Colon (tissue), 2 donors: Measurements from ENCODE around the gene ALG12.

Source experiments
- FAIRE-seq: peaks from 2 replicates; lab custom pipeline; 2012; peaks lifted over from hg19 to GRCh38; lab: Jason Lieb, UNC
- donor health status: control.
- donor health status: control.

The ALG12 gene

DNA sequence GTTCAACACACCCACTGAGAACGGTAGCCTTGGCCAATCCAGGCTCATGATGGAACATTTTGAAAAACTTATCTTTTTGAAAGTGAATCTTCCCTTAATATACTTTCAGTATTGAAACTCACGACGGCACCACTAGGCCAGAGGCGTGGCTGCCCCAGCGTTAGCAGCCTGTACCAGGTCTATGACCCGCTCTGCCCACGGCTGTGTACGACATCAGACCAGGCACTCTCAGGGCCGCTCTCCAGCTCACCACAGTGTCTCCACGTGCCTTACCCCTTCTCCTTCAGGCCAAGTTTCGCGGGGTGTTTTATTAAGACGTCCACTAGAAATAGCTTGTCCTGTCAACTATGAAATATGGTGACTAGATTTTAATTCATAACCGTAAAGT, 31.2 kb downstream of the ALG12 start:
- FAIRE-seq, result no peak

DNA sequence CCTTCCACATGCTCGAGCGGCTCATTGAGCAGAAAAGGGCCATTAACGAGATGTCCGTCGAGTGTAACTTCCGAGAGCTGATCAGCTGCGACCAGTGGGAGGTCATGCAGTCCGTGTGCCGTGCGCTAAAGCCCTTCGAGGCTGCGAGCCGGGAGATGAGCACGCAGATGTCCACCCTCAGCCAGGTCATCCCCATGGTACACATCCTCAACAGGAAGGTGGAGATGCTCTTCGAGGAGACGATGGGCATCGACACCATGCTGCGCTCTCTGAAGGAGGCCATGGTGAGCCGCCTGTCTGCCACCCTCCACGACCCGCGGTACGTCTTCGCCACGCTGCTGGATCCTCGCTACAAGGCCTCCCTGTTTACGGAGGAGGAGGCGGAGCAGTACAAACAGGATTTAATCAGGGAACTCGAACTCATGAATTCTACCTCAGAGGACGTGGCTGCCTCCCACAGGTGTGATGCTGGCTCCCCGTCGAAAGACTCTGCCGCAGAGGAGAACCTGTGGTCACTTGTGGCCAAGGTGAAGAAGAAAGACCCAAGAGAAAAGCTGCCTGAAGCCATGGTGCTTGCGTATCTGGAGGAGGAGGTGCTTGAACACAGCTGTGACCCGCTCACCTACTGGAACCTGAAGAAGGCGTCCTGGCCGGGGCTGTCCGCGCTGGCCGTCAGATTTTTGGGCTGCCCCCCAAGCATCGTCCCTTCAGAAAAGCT, 31.7 kb downstream of the ALG12 start:
- no peak for FAIRE-seq

DNA sequence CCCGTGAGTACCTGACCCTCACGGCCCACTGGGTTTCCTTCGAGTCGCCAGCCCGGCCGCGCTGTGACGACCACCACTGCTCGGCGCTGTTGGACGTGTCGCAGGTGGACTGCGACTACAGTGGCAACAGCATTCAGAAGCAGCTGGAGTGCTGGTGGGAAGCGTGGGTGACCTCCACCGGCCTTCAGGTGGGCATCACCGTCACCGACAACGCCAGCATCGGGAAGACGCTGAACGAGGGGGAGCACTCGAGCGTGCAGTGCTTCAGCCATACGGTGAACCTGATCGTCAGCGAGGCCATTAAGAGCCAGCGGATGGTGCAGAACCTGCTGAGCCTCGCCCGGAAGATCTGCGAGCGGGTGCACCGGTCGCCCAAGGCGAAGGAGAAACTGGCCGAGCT, 32.4 kb downstream of the ALG12 start:
- no peak for FAIRE-seq

DNA sequence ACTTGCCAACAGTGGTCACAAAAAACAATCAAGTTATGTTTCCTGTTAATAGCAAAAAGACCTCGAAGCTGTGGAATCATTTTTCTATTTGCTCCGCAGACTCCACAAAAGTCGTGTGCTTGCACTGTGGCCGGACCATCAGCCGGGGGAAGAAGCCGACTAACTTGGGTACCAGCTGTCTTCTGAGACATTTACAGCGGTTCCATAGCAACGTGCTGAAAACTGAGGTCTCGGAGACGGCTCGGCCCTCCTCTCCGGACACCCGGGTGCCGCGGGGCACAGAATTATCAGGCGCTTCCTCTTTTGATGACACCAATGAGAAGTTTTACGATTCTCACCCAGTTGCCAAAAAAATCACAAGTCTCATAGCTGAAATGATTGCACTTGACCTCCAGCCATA, 33.0 kb downstream of the ALG12 start:
- FAIRE-seq, result no peak

DNA sequence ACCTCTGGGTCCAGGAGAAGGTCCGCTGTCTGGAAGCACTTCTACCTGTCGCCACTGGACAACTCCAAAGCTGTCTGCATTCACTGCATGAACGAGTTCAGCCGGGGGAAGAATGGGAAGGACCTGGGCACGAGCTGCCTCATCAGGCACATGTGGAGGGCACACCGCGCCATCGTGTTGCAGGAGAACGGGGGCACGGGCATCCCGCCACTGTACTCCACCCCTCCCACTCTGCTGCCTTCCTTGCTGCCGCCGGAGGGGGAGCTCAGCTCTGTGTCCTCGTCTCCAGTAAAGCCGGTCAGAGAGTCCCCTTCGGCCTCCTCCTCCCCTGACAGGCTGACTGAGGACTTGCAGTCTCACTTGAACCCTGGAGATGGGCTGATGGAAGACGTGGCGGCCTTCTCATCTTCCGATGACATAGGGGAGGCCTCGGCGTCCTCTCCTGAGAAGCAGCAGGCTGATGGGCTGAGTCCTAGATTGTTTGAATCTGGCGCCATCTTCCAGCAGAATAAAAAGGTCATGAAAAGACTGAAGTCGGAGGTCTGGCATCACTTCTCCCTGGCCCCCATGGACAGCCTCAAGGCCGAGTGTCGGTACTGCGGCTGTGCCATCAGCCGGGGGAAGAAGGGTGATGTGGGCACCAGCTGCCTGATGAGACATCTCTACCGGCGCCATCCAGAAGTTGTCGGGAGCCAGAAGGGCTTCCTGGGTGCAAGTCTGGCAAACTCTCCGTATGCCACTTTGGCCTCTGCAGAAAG, 33.6 kb downstream of the ALG12 start:
- FAIRE-seq, result no peak

DNA sequence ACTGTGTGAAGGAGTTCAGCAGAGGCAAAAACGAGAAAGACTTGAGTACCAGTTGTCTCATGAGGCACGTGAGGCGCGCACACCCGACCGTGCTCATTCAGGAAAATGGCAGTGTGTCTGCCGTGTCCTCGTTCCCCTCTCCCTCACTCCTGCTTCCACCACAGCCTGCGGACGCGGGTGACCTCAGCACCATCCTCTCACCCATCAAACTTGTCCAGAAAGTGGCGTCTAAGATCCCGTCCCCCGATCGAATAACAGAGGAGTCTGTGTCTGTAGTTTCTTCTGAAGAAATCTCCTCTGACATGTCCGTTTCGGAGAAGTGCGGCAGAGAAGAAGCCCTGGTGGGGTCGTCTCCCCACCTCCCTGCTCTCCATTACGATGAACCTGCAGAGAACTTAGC, 34.2 kb downstream of the ALG12 start:
- no peak for FAIRE-seq

DNA sequence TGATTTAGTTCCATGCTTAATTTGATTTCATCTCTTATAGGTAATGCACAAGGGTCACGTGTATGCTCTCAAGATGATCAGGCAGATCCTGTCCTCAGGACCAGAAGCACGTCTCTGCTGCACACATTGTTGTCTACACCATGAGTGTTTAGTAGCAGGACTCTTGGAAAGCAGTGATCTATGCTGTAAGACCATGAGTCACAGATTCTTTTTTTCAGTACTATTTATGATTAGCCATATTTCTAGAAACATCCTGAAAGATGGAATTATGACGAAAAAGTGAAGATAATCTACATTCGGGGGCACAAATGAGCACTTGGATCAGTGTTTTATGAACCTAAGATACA, 35.0 kb downstream of the ALG12 start:
- no peak for FAIRE-seq

DNA sequence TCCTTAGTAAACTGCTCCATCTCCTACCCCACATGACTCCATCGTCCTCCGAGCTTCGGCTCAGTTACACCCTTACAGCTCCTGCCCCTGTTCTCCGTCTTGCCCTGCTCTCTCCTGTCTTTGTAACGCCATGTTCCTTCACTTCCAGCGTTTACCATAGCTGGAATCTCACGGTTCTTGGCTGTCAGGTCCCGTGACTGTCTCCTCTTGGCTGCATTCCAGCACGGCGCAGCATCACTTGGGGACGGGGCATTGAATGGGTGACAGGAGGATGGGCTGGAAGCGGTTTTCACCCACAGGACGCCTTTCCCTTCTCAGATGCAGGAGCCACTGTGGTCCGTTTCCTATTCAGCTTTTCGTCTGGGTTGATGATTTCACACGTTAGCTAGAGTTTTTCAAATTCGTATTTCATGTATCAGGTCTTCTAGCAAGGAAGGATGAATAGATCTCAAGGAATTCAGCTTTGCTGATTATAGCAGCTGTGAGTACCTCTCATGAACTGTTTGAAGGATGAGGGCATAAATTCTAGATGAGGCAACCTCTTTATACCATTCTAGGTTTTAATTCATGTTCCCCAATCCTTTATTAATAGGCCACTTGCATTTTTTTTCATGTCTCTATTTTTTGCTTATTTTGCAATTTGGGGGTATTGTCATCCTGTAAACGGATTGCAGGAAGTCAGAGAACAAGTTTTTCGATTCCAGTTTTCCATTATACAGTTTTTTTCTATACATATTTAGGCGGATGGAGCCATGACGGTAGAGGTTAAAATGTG, 35.5 kb downstream of the ALG12 start:
- no peak for FAIRE-seq

DNA sequence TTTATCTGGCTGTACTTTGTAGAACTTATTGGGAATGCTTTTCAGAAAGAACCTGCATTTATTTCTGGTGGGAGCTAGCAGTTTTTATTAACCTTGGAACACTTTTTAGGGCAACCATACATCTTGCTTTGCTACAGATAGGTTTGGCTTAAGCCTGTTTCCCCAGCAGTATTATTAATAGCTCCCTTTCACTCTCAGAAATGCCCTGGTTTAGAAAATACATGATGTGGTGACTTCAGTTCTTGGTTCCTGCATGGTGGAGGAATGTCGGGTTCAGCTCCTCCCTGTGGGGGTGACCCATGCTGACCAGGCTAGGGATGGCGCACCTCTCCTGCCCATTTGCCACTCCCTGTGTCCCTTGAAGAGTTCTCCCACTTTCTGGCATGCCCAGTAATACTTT, 36.4 kb downstream of the ALG12 start:
- no peak for FAIRE-seq

DNA sequence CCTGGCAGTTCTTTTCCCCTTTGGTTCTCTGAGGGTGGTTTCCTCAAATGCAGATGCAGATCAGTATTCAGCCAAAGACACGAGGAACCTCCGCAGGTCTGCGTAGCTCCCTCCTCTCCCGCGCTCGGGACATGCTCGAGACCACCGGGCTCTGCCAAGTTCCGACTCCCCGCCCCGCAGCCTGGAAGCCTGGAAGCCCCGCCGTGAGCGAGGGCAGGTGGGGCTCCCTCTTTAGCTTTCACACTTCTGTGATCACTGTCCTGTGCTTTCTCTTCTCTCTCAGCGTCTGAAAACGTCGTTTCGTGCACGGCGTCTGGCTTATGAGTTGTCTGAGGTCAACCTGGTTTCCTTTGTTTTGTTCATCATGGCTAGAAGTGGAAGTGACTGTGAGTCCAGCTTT, 38.0 kb downstream of the ALG12 start:
- no peak for FAIRE-seq

DNA sequence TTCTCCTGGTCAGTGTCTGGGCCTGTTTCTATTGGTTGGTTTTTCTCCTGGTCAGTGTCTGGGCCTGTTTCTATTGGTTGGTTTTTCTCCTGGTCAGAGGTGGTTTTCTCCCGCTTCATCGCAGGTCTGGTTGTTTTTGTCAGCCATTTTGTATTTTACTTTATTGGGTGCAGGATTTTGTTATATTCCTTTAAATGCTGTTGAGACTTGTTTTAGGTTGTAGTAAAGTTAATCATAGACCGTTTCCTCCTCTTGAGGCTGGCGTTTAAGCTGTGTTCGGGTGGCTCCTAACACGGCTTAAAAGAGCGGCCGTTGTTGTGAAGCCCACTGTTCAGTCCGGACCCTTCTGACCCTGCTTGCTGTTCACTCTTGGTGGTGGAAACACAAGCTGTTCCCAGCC, 38.4 kb downstream of the ALG12 start:
- no peak for FAIRE-seq

DNA sequence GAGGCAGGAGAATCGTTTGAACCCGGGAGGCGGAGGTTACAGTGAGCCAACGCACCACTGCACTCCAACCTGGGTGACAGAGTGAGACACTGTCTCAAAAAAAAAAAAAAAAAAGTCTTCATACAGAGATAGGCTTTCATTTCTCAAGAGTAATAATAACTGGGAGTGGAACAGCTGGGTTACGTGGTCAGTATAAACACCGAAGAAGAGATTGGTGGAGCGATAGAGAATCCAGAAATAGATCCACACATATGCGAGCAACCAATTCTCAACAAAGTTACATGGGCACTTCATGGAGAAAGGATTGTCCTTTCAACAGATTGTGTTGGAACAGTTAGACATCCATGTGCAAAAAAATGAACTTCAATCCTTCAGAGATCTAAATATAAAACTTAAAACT, 40.0 kb downstream of the ALG12 start:
- FAIRE-seq, result no peak

DNA sequence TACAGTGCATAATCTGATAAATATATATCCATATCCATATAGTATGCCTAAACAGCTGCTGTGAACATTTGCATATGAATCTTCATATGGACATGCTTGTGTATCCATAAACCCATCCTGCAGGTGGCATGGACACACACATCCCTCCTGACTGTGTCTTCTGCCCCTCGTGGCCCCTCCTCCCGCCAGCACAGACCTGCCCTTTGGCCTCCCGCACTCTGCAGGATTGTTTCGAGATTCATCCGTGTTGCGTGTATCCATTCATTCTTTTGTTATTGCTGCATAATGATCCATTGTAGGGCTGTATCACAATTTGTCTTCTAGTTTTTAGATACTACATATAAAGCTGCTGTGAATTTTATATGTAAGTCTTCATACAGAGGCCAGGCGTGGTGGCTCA, 40.6 kb downstream of the ALG12 start:
- FAIRE-seq, result no peak

DNA sequence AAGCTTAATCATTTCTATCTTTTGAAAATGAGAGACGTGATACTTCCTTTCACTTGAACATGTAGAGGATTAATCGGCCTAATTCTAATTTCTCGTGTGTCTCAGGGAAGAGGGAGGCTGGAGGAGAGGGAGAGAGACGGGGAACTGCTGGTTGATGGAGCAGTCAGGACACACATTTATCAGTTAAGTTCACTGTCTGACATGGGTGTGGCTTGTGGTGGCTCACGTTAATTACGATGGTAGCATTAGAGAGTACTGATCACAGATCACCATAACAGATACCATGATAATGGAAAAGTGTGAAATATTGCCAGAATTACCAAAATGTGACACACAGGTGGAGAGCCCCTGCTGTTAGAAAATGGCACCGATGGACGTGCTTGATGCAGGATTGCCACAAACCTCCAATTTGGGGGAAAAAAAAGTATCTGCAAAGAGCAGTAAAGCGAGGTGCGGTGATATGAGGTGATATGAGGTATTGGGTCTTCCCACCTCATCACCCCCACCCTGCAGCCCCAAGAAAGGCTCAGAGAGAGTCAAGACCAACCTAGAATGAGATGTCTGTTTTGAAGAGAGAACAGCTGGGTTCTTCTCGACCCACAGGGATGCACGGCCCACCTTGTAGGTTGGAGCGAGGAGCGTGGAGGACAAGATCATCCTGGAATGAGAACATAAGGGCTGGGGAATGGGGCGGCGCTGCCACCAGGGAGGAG, 44.9 kb downstream of the ALG12 start:
- FAIRE-seq, result no peak

DNA sequence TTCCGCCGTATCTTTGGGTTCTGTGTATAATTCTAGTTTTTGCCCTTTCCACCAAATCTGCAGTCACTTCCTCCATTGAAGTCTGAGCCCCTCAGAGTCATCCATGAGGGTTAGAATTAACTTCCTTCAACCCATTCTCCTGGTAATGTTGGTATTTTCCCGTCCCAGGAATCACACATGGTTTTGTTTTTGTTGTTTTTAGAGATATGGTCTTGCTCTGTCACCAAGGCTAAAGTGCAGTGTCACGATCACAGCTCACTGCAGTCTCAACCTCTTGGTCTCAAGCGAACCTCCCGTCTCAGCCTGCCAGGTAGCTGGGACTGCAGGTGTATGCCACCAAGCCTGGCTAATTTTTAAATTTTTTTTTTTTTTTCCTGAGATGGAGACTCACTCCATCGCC, 45.9 kb downstream of the ALG12 start:
- no peak for FAIRE-seq

DNA sequence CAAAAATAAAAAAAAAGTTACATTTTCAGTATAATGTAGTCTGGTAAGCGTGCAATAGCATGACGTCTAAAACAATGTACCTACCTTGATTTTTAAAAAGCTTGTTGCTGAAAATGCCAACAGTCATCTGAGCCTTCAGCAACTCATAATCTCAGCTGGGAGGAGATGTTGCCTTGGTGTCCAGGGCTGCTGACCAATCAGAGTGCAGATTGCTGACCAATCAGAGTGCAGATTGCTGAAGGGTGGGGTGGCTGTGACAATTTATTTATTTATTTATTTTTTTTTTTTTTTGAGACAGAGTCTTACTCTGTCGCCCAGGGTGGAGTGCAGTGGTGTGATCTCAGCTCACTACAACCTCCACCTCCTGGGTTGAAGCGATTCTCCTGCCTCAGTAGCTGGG, 46.8 kb downstream of the ALG12 start:
- FAIRE-seq, result no peak

DNA sequence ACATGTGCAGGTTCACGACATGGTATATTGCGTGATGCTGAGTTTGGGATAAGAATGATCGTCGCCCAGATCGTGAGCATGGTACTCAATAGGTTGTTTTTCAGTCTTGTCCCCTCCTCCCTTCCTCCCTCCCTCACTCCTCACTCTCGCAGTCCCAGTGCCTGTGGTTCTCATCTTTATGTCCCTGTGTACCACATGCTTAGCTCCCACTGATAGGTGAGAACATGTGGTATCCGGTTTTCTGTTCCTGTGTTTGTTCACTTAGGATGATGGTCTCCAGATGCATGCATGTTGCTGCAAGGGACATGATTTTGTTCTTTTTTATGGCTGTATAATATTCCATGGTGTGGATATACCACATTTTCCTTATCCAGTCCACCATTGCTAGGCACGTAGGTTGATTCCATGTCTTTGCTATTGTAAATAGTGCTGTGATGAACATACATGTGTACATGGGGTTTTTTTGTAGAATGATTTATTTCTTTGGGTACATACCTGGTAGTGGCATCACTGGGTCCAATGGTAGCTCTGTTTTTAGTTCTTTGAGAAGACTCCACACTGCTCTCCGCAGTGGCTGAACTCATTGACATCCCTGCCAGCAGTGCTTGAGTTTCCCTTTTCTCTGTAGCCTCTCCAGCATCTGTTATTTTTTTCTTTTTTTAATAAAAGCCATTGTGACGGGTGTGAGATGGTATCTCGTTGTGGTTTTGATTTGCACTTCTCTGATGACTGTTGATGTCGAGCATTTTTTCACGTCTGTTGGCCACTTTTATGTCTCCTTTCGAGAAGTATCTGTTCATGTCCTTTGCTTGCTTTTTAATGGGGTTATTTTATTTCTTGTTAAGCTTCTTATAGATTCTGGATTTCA, 48.2 kb downstream of the ALG12 start:
- FAIRE-seq, result no peak

DNA sequence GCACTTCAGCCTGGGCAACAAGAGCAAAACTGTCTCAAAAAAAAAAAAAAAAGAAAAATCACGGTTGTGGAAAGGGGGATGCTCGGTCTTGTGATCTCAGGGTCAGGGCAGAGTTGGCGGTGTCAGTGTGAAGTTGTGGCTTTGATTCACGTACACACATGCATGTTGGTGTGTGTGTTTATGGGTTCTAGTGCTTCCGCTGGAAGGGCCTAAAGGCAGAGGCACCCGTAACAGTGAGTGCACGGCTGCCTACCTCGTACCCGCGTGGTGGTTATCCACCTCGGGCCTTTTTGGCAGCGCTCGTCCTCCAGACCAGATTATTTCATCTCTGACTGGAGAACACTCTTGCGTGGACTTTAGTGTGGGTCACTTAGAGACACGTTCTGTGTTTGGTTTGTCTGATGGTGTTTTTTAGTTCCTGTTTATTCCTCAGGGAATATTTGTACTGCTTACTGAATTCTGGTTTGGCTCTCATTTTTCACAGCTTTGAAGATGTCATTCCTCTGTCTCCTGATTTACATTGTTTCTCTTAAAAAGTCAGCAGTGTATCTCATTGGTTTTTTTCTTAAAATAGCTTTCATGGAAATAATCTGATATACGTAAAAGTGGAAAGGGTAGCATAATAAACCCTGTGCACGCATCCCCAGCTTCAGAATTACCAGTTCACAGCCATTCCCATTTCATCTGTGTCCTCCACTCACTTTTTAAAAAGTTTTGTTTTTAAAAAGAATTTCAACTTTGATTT, 49.0 kb downstream of the ALG12 start:
- FAIRE-seq, result no peak

DNA sequence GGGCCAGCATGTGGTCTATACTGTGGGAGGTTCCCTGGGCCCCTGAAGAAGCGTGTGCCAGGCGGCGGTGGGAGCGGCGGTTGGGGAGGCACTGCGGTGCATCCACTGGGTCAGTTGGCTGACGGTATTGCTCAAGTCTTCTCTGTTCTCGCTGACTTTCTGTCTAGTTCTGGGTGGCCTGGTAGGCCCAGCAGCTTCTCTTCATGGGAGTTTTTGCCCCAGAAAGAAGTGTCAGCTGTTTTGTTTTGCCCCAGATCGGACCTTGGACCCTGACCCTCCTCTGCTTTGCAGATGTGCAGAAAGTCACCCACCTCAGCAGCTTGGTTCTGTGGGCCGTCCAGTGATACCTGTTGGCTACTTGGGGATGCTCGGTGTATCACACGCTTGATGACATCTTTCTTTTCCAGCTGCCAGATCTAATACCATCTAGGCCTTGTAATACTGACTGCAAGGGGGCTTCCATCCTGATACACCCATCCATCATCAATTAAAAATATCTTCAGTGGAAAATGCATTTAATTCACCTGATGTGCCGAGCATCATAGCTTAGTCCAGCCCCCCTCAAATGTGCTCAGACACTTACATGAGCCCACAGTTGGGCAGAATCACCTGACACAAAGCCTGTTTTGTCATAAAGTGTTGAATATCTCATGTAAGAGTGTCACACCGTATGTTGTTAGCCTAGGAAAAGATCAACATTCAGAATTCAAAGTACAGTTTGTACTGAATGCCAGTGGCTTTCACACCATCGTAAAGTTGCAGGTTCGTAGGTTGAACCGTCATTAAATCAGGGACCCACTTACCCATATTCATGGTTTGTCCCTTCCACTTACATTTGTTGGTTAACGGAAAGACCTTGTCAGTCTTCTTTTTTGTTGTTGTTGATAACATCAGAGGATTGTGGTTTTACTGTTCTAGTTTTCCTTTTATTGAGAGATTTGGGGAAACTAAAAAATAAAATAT, 50.7 kb downstream of the ALG12 start:
- no peak for FAIRE-seq

DNA sequence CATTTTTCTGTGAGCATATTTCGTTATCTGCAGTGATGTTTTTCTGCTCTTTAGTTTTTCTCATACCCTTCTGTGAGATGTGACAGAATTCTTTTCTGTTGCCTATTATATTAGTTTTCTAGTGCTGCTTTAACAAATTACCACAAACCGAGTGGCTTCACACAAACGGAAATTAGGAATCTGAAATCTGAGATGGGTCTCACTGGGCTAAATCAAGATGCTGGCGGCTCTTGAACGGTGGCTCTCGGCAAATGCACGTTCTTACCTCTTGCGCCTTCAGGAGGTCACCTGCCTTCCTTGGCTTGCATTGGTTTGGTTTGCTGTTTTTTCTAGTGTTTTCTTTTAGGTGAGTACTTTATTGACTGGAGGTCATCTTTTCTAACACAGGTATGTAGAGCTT, 51.6 kb downstream of the ALG12 start:
- no peak for FAIRE-seq
